IMR-90 (cell line): ENCODE measurements around the gene STAMBPL1. TPM values are rescaled to one million over a fixed set of nuclear protein-coding genes. Genes with fewer than 3 reads are reported as not detected.

Experiments used
- ATAC-seq: fragments of 200-7000 bp; cut with Tn5 transposase; 2 replicates; pipeline ENCODE4 v1.9.1; 2020; ENCODE audit warnings: low read depth, mild to moderate bottlenecking, moderate library complexity
- BruUV-seq: library from RNA; stranded (reverse); fragments of 400-500 nt; replicated peaks from 2 replicates; lab custom pipeline; 2021; lab: Mats Ljungman, UMichigan
- CTCF ChIA-PET: fragments of 300-600 bp; formaldehyde crosslinking; extraction: SDS; loops from one replicate; lab custom pipeline; 2021; ENCODE audit warnings: antibody characterized with exemption; lab: Yijun Ruan, JAX
- POLR2A ChIA-PET: fragments of 300-600 bp; sonication (Branson Sonifier 250); formaldehyde crosslinking; loops from one replicate; lab custom pipeline; 2022; ENCODE audit warnings: antibody characterized with exemption; ENCODE audit not compliant: unreplicated experiment; lab: Charles Lee
- DNase-seq: peaks from one replicate; pipeline ENCODE4 v3.0.0; 2013
- H2AFZ ChIP-seq: replicated peaks from 2 replicates; pipeline ENCODE3; 2013; ENCODE audit warnings: low read length, mild to moderate bottlenecking; ENCODE audit not compliant: poor library complexity
- H2AK5ac ChIP-seq: 2 replicates; pipeline ENCODE4 v1.6.1; 2013; ENCODE audit warnings: low read depth, low read length, inconsistent platforms
- H2AK9ac ChIP-seq: replicated peaks from 2 replicates; pipeline ENCODE3; 2013; ENCODE audit warnings: mild to moderate bottlenecking, low read depth, low read length, moderate library complexity; ENCODE audit not compliant: poor library complexity
- H2BK120ac ChIP-seq: 2 replicates; pipeline ENCODE4 v1.6.1; 2013; ENCODE audit warnings: low read depth, low read length, inconsistent platforms
- H2BK15ac ChIP-seq: 3 replicates; pipeline ENCODE4 v1.6.1; 2013; ENCODE audit warnings: low read depth, low read length, inconsistent platforms
- H2BK20ac ChIP-seq: 2 replicates; pipeline ENCODE4 v1.6.1; 2013; ENCODE audit warnings: low read depth, mild to moderate bottlenecking, inconsistent platforms, low read length, moderate library complexity
- H2BK5ac ChIP-seq: 2 replicates; pipeline ENCODE4 v1.6.1; 2013; ENCODE audit warnings: mild to moderate bottlenecking, low read depth, low read length, inconsistent platforms; ENCODE audit not compliant: poor library complexity, severe bottlenecking
- H3K14ac ChIP-seq: replicated peaks from 2 replicates; pipeline ENCODE4 v1.6.1; 2013; ENCODE audit warnings: low read depth, low read length, inconsistent platforms
- H3K18ac ChIP-seq: 2 replicates; pipeline ENCODE4 v1.6.1; 2013; ENCODE audit warnings: low read depth, low read length, control low read depth
- H3K23ac ChIP-seq: 2 replicates; pipeline ENCODE4 v1.6.1; 2013; ENCODE audit warnings: low read depth, low read length, inconsistent platforms
- H3K27ac ChIP-seq: 2 replicates; pipeline ENCODE4 v1.5.1; 2013; ENCODE audit warnings: mild to moderate bottlenecking, control low read depth, low read length; ENCODE audit not compliant: insufficient read depth
- H3K27me3 ChIP-seq: 2 replicates; pipeline ENCODE4 v1.6.1; 2013; ENCODE audit warnings: low read length; ENCODE audit not compliant: control insufficient read depth, insufficient read depth
- H3K36me3 ChIP-seq: 2 replicates; pipeline ENCODE4 v1.6.1; 2013; ENCODE audit warnings: low read length, mixed read lengths; ENCODE audit not compliant: control insufficient read depth, insufficient read depth
- H3K4ac ChIP-seq: 2 replicates; pipeline ENCODE4 v1.6.1; 2013; ENCODE audit warnings: low read depth, low read length, inconsistent platforms
- H3K4me1 ChIP-seq: 2 replicates; pipeline ENCODE4 v1.6.1; 2013; ENCODE audit warnings: low read length, mixed read lengths; ENCODE audit not compliant: control insufficient read depth, insufficient read depth
- H3K4me2 ChIP-seq: 2 replicates; pipeline ENCODE4 v1.6.1; 2013; ENCODE audit warnings: low read depth, mild to moderate bottlenecking, control low read depth, low read length, moderate library complexity
- H3K4me3 ChIP-seq: 2 replicates; pipeline ENCODE4 v1.5.1; 2013; ENCODE audit warnings: low read depth, mild to moderate bottlenecking, control low read depth, low read length, moderate library complexity; ENCODE audit not compliant: insufficient read depth
- H3K56ac ChIP-seq: 2 replicates; pipeline ENCODE4 v1.6.1; 2013; ENCODE audit warnings: low read length, inconsistent platforms; ENCODE audit not compliant: insufficient read depth; ENCODE audit errors: extremely low read depth
- H3K79me1 ChIP-seq, 2 experiments: 2 replicates each; pipeline ENCODE4 v1.6.1; 2013; ENCODE audit warnings: low read length in 2 of 2, inconsistent platforms in 1 of 2, low read depth in 1 of 2
- H3K9ac ChIP-seq: 2 replicates; pipeline ENCODE4 v1.6.1; 2013; ENCODE audit warnings: low read depth, low read length, control low read depth
- H3K9me1 ChIP-seq: 2 replicates; pipeline ENCODE4 v1.6.1; 2013; ENCODE audit warnings: low read length, inconsistent platforms; ENCODE audit not compliant: insufficient read depth
- H3K9me3 ChIP-seq: 2 replicates; pipeline ENCODE4 v1.6.1; 2013; ENCODE audit warnings: low read length; ENCODE audit not compliant: control insufficient read depth, insufficient read depth
- H4K20me1 ChIP-seq: 2 replicates; pipeline ENCODE4 v1.6.1; 2013; ENCODE audit warnings: low read length, inconsistent platforms; ENCODE audit not compliant: insufficient read depth
- H4K5ac ChIP-seq: 2 replicates; pipeline ENCODE4 v1.6.1; 2013; ENCODE audit warnings: mild to moderate bottlenecking, low read depth, low read length, control low read depth
- H4K8ac ChIP-seq, 2 experiments: 2 replicates each; pipeline ENCODE4 v1.6.1; 2013; ENCODE audit warnings: low read depth in 2 of 2, low read length in 2 of 2, control low read depth in 1 of 2, inconsistent platforms in 1 of 2
- H4K91ac ChIP-seq: 2 replicates; pipeline ENCODE4 v1.6.1; 2013; ENCODE audit warnings: low read depth, low read length, inconsistent platforms; ENCODE audit not compliant: insufficient read depth
- CEBPB ChIP-seq: IDR thresholded peaks from 2 replicates; pipeline ENCODE4 v1.6.1; 2012; ENCODE audit warnings: low read depth, low read length, improper control_type of control experiment
- CHD1 ChIP-seq: IDR thresholded peaks from 2 replicates; pipeline ENCODE4 v1.6.1; 2012; ENCODE audit warnings: low read depth, low read length, improper control_type of control experiment
- ELK1 ChIP-seq: fragments of 150-350 bp; IDR thresholded peaks from 2 replicates; pipeline ENCODE4 v1.6.1; 2016; ENCODE audit warnings: low read depth, mild to moderate bottlenecking, low read length, moderate library complexity, borderline replicate concordance
- FOS ChIP-seq: fragments of 150-350 bp; IDR thresholded peaks from 2 replicates; pipeline ENCODE4 v1.6.1; 2016; ENCODE audit warnings: low read depth, low read length
- MAFK ChIP-seq: IDR thresholded peaks from 2 replicates; pipeline ENCODE4 v1.6.1; 2012; ENCODE audit warnings: low read depth, low read length, improper control_type of control experiment
- MAZ ChIP-seq: IDR thresholded peaks from 2 replicates; pipeline ENCODE4 v1.6.1; 2012; ENCODE audit warnings: low read depth, mild to moderate bottlenecking, low read length, improper control_type of control experiment, moderate library complexity, borderline replicate concordance
- NFE2L2 ChIP-seq: fragments of 150-350 bp; IDR thresholded peaks from 2 replicates; pipeline ENCODE4 v1.6.1; 2016; ENCODE audit warnings: low read depth, mild to moderate bottlenecking, low read length
- RAD21 ChIP-seq: IDR thresholded peaks from 2 replicates; pipeline ENCODE4 v1.6.1; 2012; ENCODE audit warnings: low read length, improper control_type of control experiment
- RCOR1 ChIP-seq: IDR thresholded peaks from 2 replicates; pipeline ENCODE4 v1.6.1; 2012; ENCODE audit warnings: mild to moderate bottlenecking, low read length, improper control_type of control experiment; ENCODE audit not compliant: insufficient replicate concordance
- WGBS, 2 experiments: methylation state at CpG; one replicate each; pipeline versions ENCODE4 v1.1.5 to v1.1.7; 2013; ENCODE audit warnings: missing lambda C conversion rate in 2 of 2; ENCODE audit not compliant: insufficient read length in 1 of 2; ENCODE audit errors: extremely low coverage in 2 of 2; 5-methylcytosine and 5-hydroxymethylcytosine counted together
- dilution Hi-C: fragments of 300-500 bp; cut with HindIII; formaldehyde crosslinking; loops from one replicate; pipeline ENCODE4 v1.14.3; 2018; ENCODE audit warnings: low sequenced_read_pairs; ENCODE audit not compliant: unreplicated experiment
- in situ Hi-C: fragments of 300-500 bp; cut with MboI; formaldehyde crosslinking; loops from 3 replicates; pipeline ENCODE4 v1.14.3; 2019; ENCODE audit warnings: low sequenced_read_pairs, inconsistent platforms, mixed read lengths
- intact Hi-C: fragments of 100-400 bp; cut with micrococcal nuclease; formaldehyde crosslinking; loops from 2 replicates; pipeline ENCODE4 v1.10.0; 2022
- polyA plus RNA-seq, 3 experiments: library from polyadenylated mRNA; depleted of rRNA; stranded (reverse); fragments of >200 nt; gene quantifications; 2 replicates each; pipeline ENCODE4 v1.2.3, GENCODE V29; 2012; ENCODE audit warnings: low replicate concordance in 1 of 3
- total RNA-seq: library from RNA; depleted of rRNA; stranded (reverse); fragments of >200 nt; gene quantifications from 2 replicates; pipeline ENCODE4 v1.2.3, GENCODE V29; 2012

The STAMBPL1 gene
- total and polyA plus RNA-seq, 2 of the 4 experiments (the other 2 are of a cell fraction): 26.8 to 28.1 TPM

- Histone ChIP-seq H3K4me2 (no peak overlapping the region), H2BK120ac (no peak overlapping the region), H4K91ac (no peak overlapping the region), H2AK9ac (no peak overlapping the region), H3K23ac (no peak overlapping the region), H4K20me1 (no peaks in the 10 kb centered on the region), H3K27me3 (no peaks in the 10 kb centered on the region), H3K9me1 (peaks cover 7% of the 10 kb centered on the region; the same call in 1 of the 2 replicates), H3K27ac (no peak overlapping the region), H2BK5ac (no peak overlapping the region), H3K9me3 (no peaks in the 10 kb centered on the region), H2AFZ (no peak overlapping the region), H2BK20ac (no peak overlapping the region), H3K14ac (no peak overlapping the region), H3K9ac (no peak overlapping the region), H2AK5ac (no peak overlapping the region), H3K79me1 (peaks cover 0 to 40% of the 10 kb centered on the region in 2 experiments; a peak in 3 of 4 replicates), H4K8ac (no peak overlapping the region), H3K4me1 (peaks cover 12% of the 10 kb centered on the region), H3K4me3 (no peak overlapping the region), H2BK15ac (no peak overlapping the region), H3K36me3 (no peaks in the 10 kb centered on the region), H4K5ac (no peak overlapping the region), H3K18ac (no peak overlapping the region), H3K56ac (no peak overlapping the region), H3K4ac (no peak overlapping the region)
- ChIA-PET CTCF (no interaction called here), POLR2A (no interaction called here)
- ATAC-seq (no peak), DNase-seq (no peak)
- TF ChIP-seq RCOR1: no peak
- TF ChIP-seq MAFK: no peak
- TF ChIP-seq RAD21: no peak
- no peak for TF ChIP-seq ELK1
- TF ChIP-seq NFE2L2: no peak
- no peak for TF ChIP-seq CHD1
- TF ChIP-seq FOS: no peak
- no peak for TF ChIP-seq MAZ
- TF ChIP-seq CEBPB: no peak
- intact Hi-C loops (no loop called here), dilution Hi-C loops (no loop called here), in situ Hi-C loops (no loop called here)
- WGBS, 2 experiments: 91% methylated on average over 1 of the region's 1 CpG; no CpG with 5 or more reads in 1 of the 2 experiments
- BruUV-seq: no TSS peak
Observed at GRCh38 chr10:88957381-88957780, 77.3 kb downstream of the STAMBPL1 start.
